Mucosa of descending colon (tissue), 3 donors: ENCODE measurements around the gene SLC10A7. TPM values are rescaled to one million over a fixed set of nuclear protein-coding genes. Genes with fewer than 3 reads are reported as not detected.

Experiments
- ATAC-seq: fragments of 200-7000 bp; cut with Tn5 transposase; one replicate; pipeline ENCODE4 v1.9.1; 2020; ENCODE audit warnings: mild to moderate bottlenecking, moderate library complexity
- DNase-seq, 3 donors: peaks; one replicate each; pipeline ENCODE4 v3.0.0-alpha.2; 2020
- H3K36me3 ChIP-seq: fragments of 200-600 bp; one replicate; pipeline ENCODE4 v1.8.0; 2021; ENCODE audit warnings: low read depth, mild to moderate bottlenecking
- H3K4me1 ChIP-seq: fragments of 200-600 bp; one replicate; pipeline ENCODE4 v1.8.0; 2021; ENCODE audit warnings: low read depth, mild to moderate bottlenecking
- H3K4me3 ChIP-seq: fragments of 200-600 bp; one replicate; pipeline ENCODE4 v1.8.0; 2021; ENCODE audit warnings: mild to moderate bottlenecking
- H3K9me3 ChIP-seq: fragments of 200-600 bp; one replicate; pipeline ENCODE4 v1.8.0; 2021; ENCODE audit warnings: mild to moderate bottlenecking
- CTCF ChIP-seq: fragments of 200-600 bp; IDR thresholded peaks from one replicate; pipeline ENCODE4 v1.8.0; 2022; ENCODE audit warnings: antibody characterized with exemption, mild to moderate bottlenecking
- intact Hi-C, 2 donors: fragments of 100-400 bp; cut with DNase I in 1 of 2; cut with micrococcal nuclease in 1 of 2; formaldehyde crosslinking; loops; one replicate each; pipeline versions ENCODE4 v1.11.0 to v1.11.1; 2022; cut with DNase I, micrococcal nuclease
- total RNA-seq, 3 donors: library from RNA; stranded (reverse); fragmentation: NEBNext Ultra II Directional in 2 of 3; extraction: Animal tissue kit (Norgen Biotek cat#: 25700) in 2 of 3; gene quantifications; one replicate each; pipeline versions ENCODE4 v1.2.1 to v1.2.4, GENCODE V29; 2021 to 2023
- donor health status: DM: no; HTN: no; CAD: no; lungs with moderate emphysema.
- donor health status: DM: no; HTN: no; CAD: no.
- donor health status: DM: no; HTN: yes; CAD: no.

The SLC10A7 gene
- total RNA-seq, 3 donors from 2014 or later, result 10.8 to 18.4 (median 18.1) TPM

- H3K36me3 ChIP-seq, result no peaks in the 10 kb centered on the region
- ATAC-seq, result no peak
- no peak for TF ChIP-seq CTCF
- intact Hi-C loops, result no loop called here
- DNase-seq, result no peak
- no peak overlapping the region for H3K4me3 ChIP-seq
- H3K4me1 ChIP-seq, result no peaks in the 10 kb centered on the region
- no peaks in the 10 kb centered on the region for H3K9me3 ChIP-seq
Measured at GRCh38 chr4:146236216-146236615, 285.5 kb downstream of the SLC10A7 start.

- intact Hi-C loops, result no loop called here
Measured at GRCh38 chr4:146235654-146236177, 286.0 kb downstream of the SLC10A7 start.

GRCh38 chr4:146232131-146232722, 289.5 kb downstream of the SLC10A7 start:
- ATAC-seq (peak; percentile 83), DNase-seq (no peak)
- no peaks in the 10 kb centered on the region for H3K4me1 ChIP-seq
- intact Hi-C loops, result no loop called here
- no peak overlapping the region for H3K4me3 ChIP-seq
- H3K9me3 ChIP-seq, result no peaks in the 10 kb centered on the region
- TF ChIP-seq CTCF, result no peak
- no peaks in the 10 kb centered on the region for H3K36me3 ChIP-seq

More at GRCh38 chr4:146235654-146236177, 286.0 kb downstream of the SLC10A7 start:
- H3K9me3 ChIP-seq, result no peaks in the 10 kb centered on the region
- H3K4me1 ChIP-seq, result no peaks in the 10 kb centered on the region
- ATAC-seq (peak; percentile 26), DNase-seq (no peak)
- no peaks in the 10 kb centered on the region for H3K36me3 ChIP-seq
- no peak overlapping the region for H3K4me3 ChIP-seq
- TF ChIP-seq CTCF, result no peak

GRCh38 chr4:146229406-146229805, 292.3 kb downstream of the SLC10A7 start:
- Histone ChIP-seq H3K9me3 (no peaks in the 10 kb centered on the region), H3K4me1 (no peaks in the 10 kb centered on the region), H3K36me3 (no peaks in the 10 kb centered on the region), H3K4me3 (no peak overlapping the region)
- intact Hi-C loops, result no loop called here
- no peak for TF ChIP-seq CTCF
- no peak for DNase-seq
- no peak for ATAC-seq

- Histone ChIP-seq H3K9me3 (no peaks in the 10 kb centered on the region), H3K4me3 (no peak overlapping the region), H3K4me1 (no peaks in the 10 kb centered on the region), H3K36me3 (no peaks in the 10 kb centered on the region)
- ATAC-seq (peak; percentile 22), DNase-seq (no peak)
- intact Hi-C loops, result no loop called here
- no peak for TF ChIP-seq CTCF
Measured at GRCh38 chr4:146224326-146224966, 297.3 kb downstream of the SLC10A7 start.
